Stimulated activated CD8-positive, alpha-beta memory T cell treated with anti-CD3 and anti-CD28 coated beads, Interleukin-7, amount 100 ng/mL, for 1 hour (primary cell): ENCODE data around the gene ADAMTS2.

ENCODE experiments used
- DNase-seq, 2 donors: peaks; one replicate each; pipeline ENCODE4 v3.0.0-alpha.2; 2020; ENCODE audit warnings: low read depth in 2 of 2

The ADAMTS2 gene

GRCh38 chr5:179139111-179139935 is 205.9 kb downstream of the ADAMTS2 start:
- DNase-seq, result no peak

GRCh38 chr5:179138568-179138925 is 206.7 kb downstream of the ADAMTS2 start:
- no peak for DNase-seq

GRCh38 chr5:179137643-179138567 is 207.4 kb downstream of the ADAMTS2 start:
- DNase-seq, result no peak

- no peak for DNase-seq
Observed at GRCh38 chr5:179137016-179137642, 208.1 kb downstream of the ADAMTS2 start.

DNA sequence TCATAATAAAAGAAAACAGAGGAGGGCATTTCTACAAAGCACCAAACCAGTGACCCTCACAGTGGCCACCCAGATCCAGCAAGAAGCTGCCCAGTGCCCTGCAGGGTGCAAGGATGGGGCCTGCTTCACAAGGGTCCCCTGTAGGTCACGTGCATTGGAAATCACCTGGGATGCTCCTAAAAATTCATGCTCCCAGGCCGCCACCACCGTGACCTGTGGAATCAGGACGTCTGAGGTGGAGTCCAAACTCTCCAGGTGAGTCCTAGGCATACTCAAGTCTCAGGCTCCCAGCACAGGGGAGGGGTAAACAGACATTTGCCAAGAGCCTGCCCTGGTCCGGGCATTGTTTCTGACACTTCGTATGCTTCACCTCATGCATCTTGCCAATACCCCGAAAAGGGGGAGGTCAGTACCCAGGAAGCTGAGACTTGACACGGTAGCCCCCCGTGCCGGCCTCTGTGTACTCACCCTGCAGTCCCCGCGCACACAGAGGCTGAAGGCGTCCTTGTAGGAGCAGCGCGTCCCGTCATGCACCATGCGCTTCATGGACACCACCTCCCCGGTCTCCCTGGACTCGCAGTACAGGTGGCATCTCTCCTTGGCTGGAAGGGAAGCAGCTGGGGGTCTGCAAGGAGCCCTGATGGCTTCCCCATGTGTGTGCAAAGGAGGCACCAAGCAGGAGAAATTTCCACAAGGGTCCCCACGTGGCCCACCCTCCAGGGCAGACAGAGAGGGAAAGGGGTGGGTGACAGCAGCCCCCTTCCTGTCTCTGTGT is 209.6 kb downstream of the ADAMTS2 start:
- DNase-seq, result no peak

- DNase-seq, result no peak
Observed at GRCh38 chr5:179135006-179135405, 210.3 kb downstream of the ADAMTS2 start.

- DNase-seq, result no peak
Observed at GRCh38 chr5:179134511-179134910, 210.8 kb downstream of the ADAMTS2 start.

DNA sequence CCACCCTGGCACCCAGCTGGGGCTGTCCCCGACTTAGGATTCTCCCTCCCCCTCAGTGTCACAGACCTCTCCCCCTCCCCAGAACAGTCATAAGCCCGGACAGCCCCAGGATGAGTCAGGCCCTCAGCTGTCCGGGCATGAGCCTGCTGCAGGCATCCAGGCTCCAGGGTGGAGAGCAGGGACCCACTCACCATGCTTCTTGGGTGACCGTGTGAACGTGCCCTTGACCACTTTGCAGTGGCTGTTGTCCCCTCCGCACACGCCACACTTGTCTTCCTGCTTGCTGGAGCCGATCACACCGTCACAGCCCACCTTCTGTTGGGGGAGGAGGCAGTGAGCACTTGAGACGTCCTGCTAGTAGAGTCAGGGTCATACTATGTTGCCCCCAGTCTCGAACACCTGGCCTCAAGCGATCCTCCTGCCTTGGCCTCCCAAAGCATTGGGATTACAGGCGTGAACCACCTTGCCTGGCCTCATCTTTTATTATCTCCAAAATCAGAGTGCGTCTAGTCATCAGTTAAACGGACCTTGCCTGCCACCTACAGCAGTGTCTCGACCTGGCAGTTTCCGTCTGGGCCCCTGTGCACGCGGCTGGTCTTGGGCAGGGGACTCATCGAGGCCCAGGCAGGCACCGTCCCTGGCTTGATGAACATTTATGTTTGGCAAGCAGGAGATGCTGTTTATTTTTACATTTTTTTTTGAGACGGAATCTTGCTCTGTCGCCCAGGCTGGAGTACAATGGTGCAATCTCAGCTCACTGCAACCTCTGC is 212.5 kb downstream of the ADAMTS2 start:
- DNase-seq, result no peak

GRCh38 chr5:179131886-179132585 is 213.2 kb downstream of the ADAMTS2 start:
- DNase-seq, result no peak

- no peak for DNase-seq
Observed at GRCh38 chr5:179131321-179131835, 213.9 kb downstream of the ADAMTS2 start.

GRCh38 chr5:179130101-179130681 is 215.1 kb downstream of the ADAMTS2 start:
- DNase-seq, result no peak

GRCh38 chr5:179129607-179130071 is 215.6 kb downstream of the ADAMTS2 start:
- DNase-seq, result no peak

DNA sequence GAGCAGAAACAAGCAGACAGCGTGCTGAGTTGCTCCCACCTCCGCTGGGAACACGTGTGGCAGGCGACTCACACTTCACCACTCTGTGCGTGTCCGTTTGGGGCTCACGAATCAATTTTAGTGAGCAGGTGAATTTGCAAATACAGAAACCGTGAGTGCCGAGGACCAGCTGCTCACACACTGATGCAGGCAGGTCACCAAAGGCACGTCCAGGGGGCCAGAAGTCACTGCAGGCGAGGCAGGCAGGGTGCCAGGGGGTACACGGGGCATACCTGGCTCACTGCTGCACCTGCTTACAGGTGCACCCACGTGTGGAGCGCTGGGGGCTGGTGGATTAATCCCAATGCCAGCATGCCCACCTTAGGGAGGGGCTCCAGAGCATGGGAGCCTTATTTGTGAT is 216.3 kb downstream of the ADAMTS2 start:
- no peak for DNase-seq

DNA sequence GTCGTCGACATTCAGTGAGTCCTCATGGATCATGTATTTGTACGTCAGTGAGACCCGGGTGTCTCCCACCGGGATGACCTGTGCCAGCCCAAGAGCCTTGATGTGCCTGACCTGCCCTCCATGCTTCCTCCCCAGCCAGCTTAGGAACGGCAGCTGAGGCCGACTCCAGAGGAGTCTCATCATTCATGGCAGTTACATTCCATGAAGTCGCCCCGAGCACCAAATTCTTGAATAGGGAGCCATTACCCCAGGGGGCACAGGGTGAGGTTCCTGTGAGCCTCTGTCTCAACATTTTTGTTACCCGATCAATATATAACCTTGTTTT is 217.3 kb downstream of the ADAMTS2 start:
- no peak for DNase-seq

DNA sequence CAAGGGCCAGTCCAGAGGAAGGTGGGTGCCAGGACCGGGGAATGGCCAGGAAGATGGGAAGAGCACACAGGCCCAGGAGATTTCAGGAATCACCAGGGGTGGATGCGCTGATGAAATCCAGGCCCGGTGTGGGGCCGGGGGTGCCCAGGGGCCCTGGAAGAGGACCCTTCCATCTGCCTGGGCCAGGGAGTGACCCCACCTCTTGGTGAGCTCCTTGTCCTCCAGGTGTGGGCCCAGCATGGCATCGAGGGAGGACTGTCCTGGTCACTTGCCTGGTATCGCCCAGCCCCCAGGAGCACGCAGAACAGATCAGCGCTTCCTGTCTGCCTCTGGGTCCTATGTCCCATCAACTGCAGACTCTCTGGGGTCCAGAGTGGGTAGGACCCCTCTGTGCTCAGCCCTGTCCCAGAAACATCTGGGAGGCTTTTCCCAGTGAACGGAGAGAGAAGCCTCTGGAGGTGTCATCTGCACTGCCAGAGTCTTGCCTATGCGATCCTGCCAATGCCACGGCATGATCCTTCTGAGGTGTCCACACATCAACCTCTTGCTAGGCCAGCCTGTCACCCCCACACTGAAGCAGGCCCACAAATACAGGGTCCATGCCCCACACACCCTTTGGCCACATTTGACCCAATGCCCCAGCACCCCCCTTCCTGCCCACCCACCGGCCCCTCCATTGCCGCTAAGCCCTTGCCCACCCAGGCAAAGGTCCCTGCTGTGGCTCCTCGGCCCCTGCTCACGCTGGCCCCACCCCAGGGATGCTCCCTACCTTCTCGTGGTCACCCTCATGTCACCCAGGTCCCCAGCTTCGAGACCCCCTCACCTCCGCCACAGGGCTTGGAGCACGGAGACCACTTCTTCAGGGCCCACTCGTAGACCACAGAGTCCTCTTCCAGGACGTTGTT is 217.9 kb downstream of the ADAMTS2 start:
- DNase-seq, result no peak

GRCh38 chr5:179126506-179126991 is 218.7 kb downstream of the ADAMTS2 start:
- no peak for DNase-seq

GRCh38 chr5:179125789-179126505 is 219.3 kb downstream of the ADAMTS2 start:
- no peak for DNase-seq
